ENCODE data around the gene CXCR5.

CXCR5 gene

DNA sequence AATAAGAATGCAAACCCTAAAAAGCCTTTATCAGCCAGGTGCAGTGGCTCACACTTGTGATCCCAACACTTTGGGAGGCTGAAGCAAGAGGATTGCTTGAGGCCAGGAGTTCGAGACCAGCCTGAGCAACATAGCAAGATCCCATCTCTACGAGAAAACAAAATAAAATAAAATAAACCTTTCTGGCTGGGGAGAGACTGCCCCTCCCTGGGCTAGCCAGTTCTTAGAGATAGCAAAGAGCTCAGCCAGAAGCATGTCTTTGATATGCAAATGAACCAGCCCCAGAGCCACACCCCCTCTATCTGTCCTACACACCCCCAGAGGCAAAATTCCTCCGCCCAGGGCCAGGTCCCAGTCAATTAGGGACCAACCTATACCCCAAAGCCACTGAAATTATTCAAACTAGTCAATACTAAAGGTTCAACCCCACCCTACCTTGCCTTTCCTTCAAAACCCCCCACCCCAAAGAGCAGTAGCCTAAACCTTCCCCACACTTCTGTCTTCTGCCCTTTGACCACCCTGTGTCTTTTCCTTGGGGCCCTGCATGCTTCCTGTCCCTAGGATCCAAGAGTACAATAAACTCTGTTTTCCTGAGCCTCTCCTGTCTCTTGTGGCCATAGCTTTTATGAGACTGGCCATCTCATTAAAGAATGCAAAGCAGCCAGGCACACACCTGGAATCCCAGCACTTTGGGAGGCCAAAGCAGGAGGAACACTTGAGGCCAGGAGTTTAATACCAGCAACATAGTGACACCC, 37.3 kb upstream of the CXCR5 start:
- no peaks in the 10 kb centered on the region for H3K9me3 ChIP-seq (ENCODE audit: control insufficient read depth, low read length)
- H3K4me1 ChIP-seq (ENCODE audit: control insufficient read depth, insufficient read depth, low read length, poor library complexity, severe bottlenecking) = no peaks in the 10 kb centered on the region
- H3K36me3 ChIP-seq (ENCODE audit: control insufficient read depth, insufficient read depth, low read length) = no peaks in the 10 kb centered on the region
- H3K27ac ChIP-seq (ENCODE audit: insufficient read depth, low read length, poor library complexity, severe bottlenecking) = no peak overlapping the region
- no peaks in the 10 kb centered on the region for H3K27me3 ChIP-seq (replicated peaks; ENCODE audit: control insufficient read depth, insufficient read depth, low read length, poor library complexity, severe bottlenecking)
- DNase-seq = no peak
- no peak overlapping the region for H3K4me3 ChIP-seq (ENCODE audit: insufficient read depth, low read depth, low read length, poor library complexity, severe bottlenecking)

GRCh38 chr11:118849825-118850224, 33.9 kb upstream of the CXCR5 start:
- Histone ChIP-seq H3K27ac (ENCODE audit: insufficient read depth, low read length, poor library complexity, severe bottlenecking) (no peak overlapping the region), H3K9me3 (ENCODE audit: control insufficient read depth, low read length) (no peaks in the 10 kb centered on the region)

GRCh38 chr11:118851970-118852369, 31.7 kb upstream of the CXCR5 start:
- no peak for DNase-seq
- no peaks in the 10 kb centered on the region for H3K27me3 ChIP-seq (replicated peaks; ENCODE audit: control insufficient read depth, insufficient read depth, low read length, poor library complexity, severe bottlenecking)
- no peaks in the 10 kb centered on the region for H3K36me3 ChIP-seq (ENCODE audit: control insufficient read depth, insufficient read depth, low read length)
- H3K27ac ChIP-seq (ENCODE audit: insufficient read depth, low read length, poor library complexity, severe bottlenecking) = no peak overlapping the region
- H3K4me1 ChIP-seq (ENCODE audit: control insufficient read depth, insufficient read depth, low read length, poor library complexity, severe bottlenecking) = no peaks in the 10 kb centered on the region
- H3K9me3 ChIP-seq (ENCODE audit: control insufficient read depth, low read length) = no peaks in the 10 kb centered on the region
- no peak overlapping the region for H3K4me3 ChIP-seq (ENCODE audit: insufficient read depth, low read depth, low read length, poor library complexity, severe bottlenecking)

More at GRCh38 chr11:118849825-118850224, 33.9 kb upstream of the CXCR5 start:
- Histone ChIP-seq H3K36me3 (ENCODE audit: control insufficient read depth, insufficient read depth, low read length) (no peaks in the 10 kb centered on the region), H3K4me3 (ENCODE audit: insufficient read depth, low read depth, low read length, poor library complexity, severe bottlenecking) (no peak overlapping the region), H3K27me3 (replicated peaks; ENCODE audit: control insufficient read depth, insufficient read depth, low read length, poor library complexity, severe bottlenecking) (no peaks in the 10 kb centered on the region), H3K4me1 (ENCODE audit: control insufficient read depth, insufficient read depth, low read length, poor library complexity, severe bottlenecking) (no peaks in the 10 kb centered on the region)
- no peak for DNase-seq

DNA sequence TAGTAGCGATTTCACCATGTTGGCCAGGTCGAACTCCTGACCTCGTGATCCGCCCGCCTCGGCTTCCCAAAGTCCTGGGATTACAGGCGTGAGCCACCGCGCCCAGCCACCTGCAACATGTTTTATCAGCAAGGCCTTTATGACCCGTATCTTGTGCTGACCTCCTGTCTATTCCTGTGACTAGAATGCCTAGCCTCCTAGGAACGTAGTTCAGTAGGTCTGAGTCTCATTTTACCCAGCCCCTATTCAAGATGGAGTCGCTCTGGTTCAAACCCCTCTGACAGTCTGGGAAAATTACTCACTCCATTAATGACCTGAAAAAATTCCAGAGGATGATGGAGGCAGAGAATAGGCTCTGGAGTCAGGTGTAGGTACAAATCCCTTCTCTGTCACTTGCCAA, 30.0 kb upstream of the CXCR5 start:
- H3K4me1 ChIP-seq (ENCODE audit: control insufficient read depth, insufficient read depth, low read length, poor library complexity, severe bottlenecking) = no peaks in the 10 kb centered on the region
- H3K4me3 ChIP-seq (ENCODE audit: insufficient read depth, low read depth, low read length, poor library complexity, severe bottlenecking) = no peak overlapping the region
- H3K27ac ChIP-seq (ENCODE audit: insufficient read depth, low read length, poor library complexity, severe bottlenecking) = no peak overlapping the region
- H3K27me3 ChIP-seq (replicated peaks; ENCODE audit: control insufficient read depth, insufficient read depth, low read length, poor library complexity, severe bottlenecking) = no peaks in the 10 kb centered on the region
- DNase-seq = no peak
- H3K36me3 ChIP-seq (ENCODE audit: control insufficient read depth, insufficient read depth, low read length) = no peaks in the 10 kb centered on the region
- H3K9me3 ChIP-seq (ENCODE audit: control insufficient read depth, low read length) = no peaks in the 10 kb centered on the region

GRCh38 chr11:118856314-118856713, 27.4 kb upstream of the CXCR5 start:
- H3K4me3 ChIP-seq (ENCODE audit: insufficient read depth, low read depth, low read length, poor library complexity, severe bottlenecking) = no peak overlapping the region
- H3K27me3 ChIP-seq (replicated peaks; ENCODE audit: control insufficient read depth, insufficient read depth, low read length, poor library complexity, severe bottlenecking) = no peaks in the 10 kb centered on the region
- H3K36me3 ChIP-seq (ENCODE audit: control insufficient read depth, insufficient read depth, low read length) = no peaks in the 10 kb centered on the region
- no peaks in the 10 kb centered on the region for H3K4me1 ChIP-seq (ENCODE audit: control insufficient read depth, insufficient read depth, low read length, poor library complexity, severe bottlenecking)
- no peak for DNase-seq
- H3K9me3 ChIP-seq (ENCODE audit: control insufficient read depth, low read length) = no peaks in the 10 kb centered on the region
- no peak overlapping the region for H3K27ac ChIP-seq (ENCODE audit: insufficient read depth, low read length, poor library complexity, severe bottlenecking)

- H3K27ac ChIP-seq (ENCODE audit: insufficient read depth, low read length, poor library complexity, severe bottlenecking) = no peak overlapping the region
- H3K36me3 ChIP-seq (ENCODE audit: control insufficient read depth, insufficient read depth, low read length) = no peaks in the 10 kb centered on the region
- no peaks in the 10 kb centered on the region for H3K27me3 ChIP-seq (replicated peaks; ENCODE audit: control insufficient read depth, insufficient read depth, low read length, poor library complexity, severe bottlenecking)
- H3K9me3 ChIP-seq (ENCODE audit: control insufficient read depth, low read length) = no peaks in the 10 kb centered on the region
- no peak for DNase-seq
- H3K4me1 ChIP-seq (ENCODE audit: control insufficient read depth, insufficient read depth, low read length, poor library complexity, severe bottlenecking) = no peaks in the 10 kb centered on the region
- H3K4me3 ChIP-seq (ENCODE audit: insufficient read depth, low read depth, low read length, poor library complexity, severe bottlenecking) = no peak overlapping the region
These were observed 26.3 kb upstream of the CXCR5 start for GRCh38 chr11:118857385-118857784.

DNA sequence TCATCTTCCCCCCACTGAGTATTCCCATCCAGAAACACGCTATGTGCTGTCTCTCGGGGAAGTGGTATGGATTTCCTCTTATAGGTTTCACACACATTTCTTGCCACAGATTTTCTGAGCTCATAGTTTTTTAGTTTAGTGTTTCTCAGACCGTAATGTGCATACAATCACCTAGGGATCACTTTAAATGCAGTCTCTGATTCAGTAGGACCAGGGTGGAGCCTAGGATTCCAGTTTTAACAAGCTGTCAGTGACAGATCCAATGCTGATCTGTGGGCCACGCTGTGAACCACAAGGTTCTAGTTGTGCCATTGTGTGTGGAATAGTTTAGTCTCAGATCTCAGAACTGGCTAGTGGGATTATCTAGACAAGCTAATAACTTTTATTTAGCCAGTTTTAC, 23.7 kb upstream of the CXCR5 start:
- Histone ChIP-seq H3K36me3 (ENCODE audit: control insufficient read depth, insufficient read depth, low read length) (no peaks in the 10 kb centered on the region), H3K27ac (ENCODE audit: insufficient read depth, low read length, poor library complexity, severe bottlenecking) (no peak overlapping the region), H3K4me1 (ENCODE audit: control insufficient read depth, insufficient read depth, low read length, poor library complexity, severe bottlenecking) (no peaks in the 10 kb centered on the region), H3K4me3 (ENCODE audit: insufficient read depth, low read depth, low read length, poor library complexity, severe bottlenecking) (no peak overlapping the region), H3K27me3 (replicated peaks; ENCODE audit: control insufficient read depth, insufficient read depth, low read length, poor library complexity, severe bottlenecking) (no peaks in the 10 kb centered on the region), H3K9me3 (ENCODE audit: control insufficient read depth, low read length) (no peaks in the 10 kb centered on the region)
- DNase-seq = no peak

GRCh38 chr11:118868659-118869058, 15.0 kb upstream of the CXCR5 start:
- Histone ChIP-seq H3K4me1 (ENCODE audit: control insufficient read depth, insufficient read depth, low read length, poor library complexity, severe bottlenecking) (peaks cover 32% of the 10 kb centered on the region), H3K9me3 (ENCODE audit: control insufficient read depth, low read length) (no peaks in the 10 kb centered on the region), H3K4me3 (ENCODE audit: insufficient read depth, low read depth, low read length, poor library complexity, severe bottlenecking) (no peak overlapping the region), H3K27me3 (replicated peaks; ENCODE audit: control insufficient read depth, insufficient read depth, low read length, poor library complexity, severe bottlenecking) (no peaks in the 10 kb centered on the region), H3K27ac (ENCODE audit: insufficient read depth, low read length, poor library complexity, severe bottlenecking) (peak overlapping the region; percentile 89), H3K36me3 (ENCODE audit: control insufficient read depth, insufficient read depth, low read length) (no peaks in the 10 kb centered on the region)
- no peak for DNase-seq

GRCh38 chr11:118870396-118871343, 13.0 kb upstream of the CXCR5 start:
- Histone ChIP-seq H3K4me3 (ENCODE audit: insufficient read depth, low read depth, low read length, poor library complexity, severe bottlenecking) (peak overlapping the region; percentile 26), H3K27ac (ENCODE audit: insufficient read depth, low read length, poor library complexity, severe bottlenecking) (peak overlapping the region; percentile 89), H3K9me3 (ENCODE audit: control insufficient read depth, low read length) (no peaks in the 10 kb centered on the region), H3K27me3 (replicated peaks; ENCODE audit: control insufficient read depth, insufficient read depth, low read length, poor library complexity, severe bottlenecking) (no peaks in the 10 kb centered on the region), H3K4me1 (ENCODE audit: control insufficient read depth, insufficient read depth, low read length, poor library complexity, severe bottlenecking) (peaks cover 43% of the 10 kb centered on the region), H3K36me3 (ENCODE audit: control insufficient read depth, insufficient read depth, low read length) (no peaks in the 10 kb centered on the region)
- DNase-seq = no peak

DNA sequence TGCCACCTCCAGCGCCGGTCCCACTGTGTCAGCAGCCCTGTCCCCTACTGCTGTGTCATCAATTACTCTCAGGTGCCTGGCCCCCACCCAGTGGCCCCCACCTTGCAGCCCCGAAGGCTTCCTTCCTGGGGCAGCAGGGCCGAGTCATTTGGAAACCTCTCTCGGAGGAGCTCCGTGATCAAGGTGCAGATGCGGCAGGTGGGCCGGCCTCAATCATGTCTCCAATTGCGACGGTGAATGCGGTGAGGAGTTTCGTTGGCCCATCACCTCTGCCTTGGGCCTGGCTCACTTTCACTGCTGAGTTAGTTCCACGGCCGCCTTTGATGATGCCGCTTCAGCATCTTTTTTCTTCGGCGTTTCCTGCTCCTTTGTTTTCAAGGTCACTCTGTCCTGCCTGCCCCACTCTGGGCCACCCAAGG, 11.3 kb upstream of the CXCR5 start:
- no peaks in the 10 kb centered on the region for H3K36me3 ChIP-seq (ENCODE audit: control insufficient read depth, insufficient read depth, low read length)
- no peaks in the 10 kb centered on the region for H3K27me3 ChIP-seq (replicated peaks; ENCODE audit: control insufficient read depth, insufficient read depth, low read length, poor library complexity, severe bottlenecking)
- peak overlapping the region; percentile 58 for H3K27ac ChIP-seq (ENCODE audit: insufficient read depth, low read length, poor library complexity, severe bottlenecking)
- no peaks in the 10 kb centered on the region for H3K9me3 ChIP-seq (ENCODE audit: control insufficient read depth, low read length)
- H3K4me3 ChIP-seq (ENCODE audit: insufficient read depth, low read depth, low read length, poor library complexity, severe bottlenecking) = no peak overlapping the region
- peaks cover 57% of the 10 kb centered on the region for H3K4me1 ChIP-seq (ENCODE audit: control insufficient read depth, insufficient read depth, low read length, poor library complexity, severe bottlenecking)
- DNase-seq = peak; percentile 51 to 56 (median 54)
